Measurements from ENCODE around the gene FAIM. TPM values are rescaled to one million over a fixed set of nuclear protein-coding genes. Genes with fewer than 3 reads are reported as not detected.

FAIM gene
- total and polyA plus RNA-seq, 5 donors from 2014 or later = 1.7 to 9.7 (median 8.0) TPM

DNA sequence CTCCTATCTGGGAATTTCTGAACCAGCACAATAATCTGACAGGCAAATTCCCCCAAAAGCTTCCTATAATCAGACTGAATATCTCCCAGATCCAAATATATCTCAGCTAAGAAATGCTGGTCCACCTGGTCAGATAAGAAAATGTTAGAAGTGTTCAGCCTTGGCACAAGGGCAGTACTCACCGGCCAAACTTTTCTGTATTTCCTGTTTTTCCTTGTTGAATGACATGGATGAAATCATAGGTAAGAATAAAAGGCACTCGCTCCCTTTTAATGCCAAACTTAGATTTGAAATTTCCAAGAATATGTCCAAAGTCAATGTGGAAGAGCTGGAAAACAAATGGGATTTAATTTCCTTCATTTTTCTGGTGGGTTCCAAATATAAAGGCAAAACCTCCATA, 48.9 kb downstream of the FAIM start:
- no peaks in the 10 kb centered on the region for H3K9me3 Mint-ChIP-seq
- H3K27ac Mint-ChIP-seq = no peak overlapping the region
- no peak for DNase-seq
- H3K27me3 Mint-ChIP-seq = no peaks in the 10 kb centered on the region
- H3K9me3 ChIP-seq (ENCODE audit: control insufficient read depth in 2 of 2, low read length in 2 of 2) = no peaks in the 10 kb centered on the region
- H3K36me3 ChIP-seq (ENCODE audit: control insufficient read depth, insufficient read depth, low read length) = peaks cover 53% of the 10 kb centered on the region
- peaks cover 66% of the 10 kb centered on the region for H3K36me3 Mint-ChIP-seq
- H3K27ac ChIP-seq (ENCODE audit: insufficient read depth, low read length, poor library complexity, severe bottlenecking) = no peak overlapping the region
- no peaks in the 10 kb centered on the region for H3K4me1 ChIP-seq (ENCODE audit: control insufficient read depth, insufficient read depth, low read length, poor library complexity, severe bottlenecking)
- no peak overlapping the region for H3K4me3 Mint-ChIP-seq
- no peak overlapping the region for H3K4me3 ChIP-seq (ENCODE audit: low read depth, low read length)
- peaks cover 0 to 4% (median 0%) of the 10 kb centered on the region in 4 donors for H3K4me1 Mint-ChIP-seq
- no peak for ATAC-seq (ENCODE audit: low read depth in 2 of 2)
- H3K27me3 ChIP-seq (ENCODE audit: control insufficient read depth, insufficient read depth, low read length) = no peaks in the 10 kb centered on the region

DNA sequence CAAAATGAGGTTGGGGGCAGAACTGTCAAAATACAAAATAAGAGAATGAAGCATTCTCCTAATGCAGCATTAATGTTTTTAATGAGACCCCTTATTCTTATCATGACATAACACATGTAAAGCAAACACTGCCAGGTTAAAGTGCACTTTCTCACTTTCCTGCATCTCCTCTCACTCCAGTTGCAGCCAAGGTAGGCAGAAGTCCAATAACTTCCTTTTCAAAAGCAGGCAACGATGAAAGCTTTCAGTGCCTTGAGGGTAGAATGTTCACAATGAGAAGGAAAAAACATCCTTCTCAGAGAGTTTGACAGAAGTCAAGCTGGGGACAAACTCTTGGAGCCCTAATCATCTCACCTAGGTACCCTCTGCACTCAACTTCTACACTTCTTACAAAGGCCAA, 59.5 kb downstream of the FAIM start:
- DNase-seq = no peak
- no peak overlapping the region for H3K4me3 ChIP-seq (ENCODE audit: low read depth, low read length)
- H3K27ac ChIP-seq (ENCODE audit: insufficient read depth, low read length, poor library complexity, severe bottlenecking) = no peak overlapping the region
- H3K27me3 ChIP-seq (ENCODE audit: control insufficient read depth, insufficient read depth, low read length) = no peaks in the 10 kb centered on the region
- Mint-ChIP-seq H3K27ac (no peak overlapping the region), H3K4me3 (no peak overlapping the region), H3K9me3 (peaks cover 0 to 2% (median 0%) of the 10 kb centered on the region in 7 donors), H3K36me3 (peaks cover 45% of the 10 kb centered on the region), H3K27me3 (no peaks in the 10 kb centered on the region), H3K4me1 (peaks cover 0 to 8% (median 1%) of the 10 kb centered on the region in 4 donors)
- ATAC-seq (ENCODE audit: low read depth in 2 of 2) = no peak
- H3K36me3 ChIP-seq (ENCODE audit: control insufficient read depth, insufficient read depth, low read length) = peaks cover 25% of the 10 kb centered on the region
- H3K4me1 ChIP-seq (ENCODE audit: control insufficient read depth, insufficient read depth, low read length, poor library complexity, severe bottlenecking) = no peaks in the 10 kb centered on the region
- H3K9me3 ChIP-seq (ENCODE audit: control insufficient read depth in 2 of 2, low read length in 2 of 2) = no peaks in the 10 kb centered on the region

DNA sequence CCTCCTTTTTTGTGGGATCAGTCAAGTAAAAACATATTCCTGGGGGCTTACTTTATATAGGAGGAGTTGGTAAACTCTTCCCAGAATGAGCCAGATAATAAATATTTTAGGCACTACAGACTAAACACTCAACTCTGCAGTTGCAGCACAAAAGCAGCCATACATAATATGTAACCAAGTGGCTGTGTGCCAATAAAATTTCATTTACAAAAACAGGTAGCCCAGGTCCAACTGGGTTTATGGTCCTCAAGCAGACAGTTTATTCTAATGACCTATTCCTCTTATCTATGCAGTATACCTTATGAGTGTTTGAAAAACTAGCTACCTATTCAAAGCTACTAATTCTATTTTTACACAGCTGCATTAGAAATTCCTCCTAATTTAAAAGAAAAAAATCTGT, 61.8 kb downstream of the FAIM start:
- peaks cover 22% of the 10 kb centered on the region for H3K36me3 ChIP-seq (ENCODE audit: control insufficient read depth, insufficient read depth, low read length)
- no peak overlapping the region for H3K27ac ChIP-seq (ENCODE audit: insufficient read depth, low read length, poor library complexity, severe bottlenecking)
- DNase-seq = no peak
- no peak for ATAC-seq (ENCODE audit: low read depth in 2 of 2)
- H3K27me3 Mint-ChIP-seq = no peaks in the 10 kb centered on the region
- H3K9me3 Mint-ChIP-seq = peaks cover 0 to 10% (median 4%) of the 10 kb centered on the region in 7 donors
- H3K4me3 Mint-ChIP-seq = no peak overlapping the region
- no peaks in the 10 kb centered on the region for H3K27me3 ChIP-seq (ENCODE audit: control insufficient read depth, insufficient read depth, low read length)
- H3K9me3 ChIP-seq (ENCODE audit: control insufficient read depth in 2 of 2, low read length in 2 of 2) = peaks cover 4 to 7% of the 10 kb centered on the region in 2 experiments
- no peaks in the 10 kb centered on the region for H3K4me1 ChIP-seq (ENCODE audit: control insufficient read depth, insufficient read depth, low read length, poor library complexity, severe bottlenecking)
- H3K36me3 Mint-ChIP-seq = peaks cover 48% of the 10 kb centered on the region
- H3K4me3 ChIP-seq (ENCODE audit: low read depth, low read length) = no peak overlapping the region
- peaks cover 0 to 7% (median 1%) of the 10 kb centered on the region in 4 donors for H3K4me1 Mint-ChIP-seq
- no peak overlapping the region for H3K27ac Mint-ChIP-seq

DNA sequence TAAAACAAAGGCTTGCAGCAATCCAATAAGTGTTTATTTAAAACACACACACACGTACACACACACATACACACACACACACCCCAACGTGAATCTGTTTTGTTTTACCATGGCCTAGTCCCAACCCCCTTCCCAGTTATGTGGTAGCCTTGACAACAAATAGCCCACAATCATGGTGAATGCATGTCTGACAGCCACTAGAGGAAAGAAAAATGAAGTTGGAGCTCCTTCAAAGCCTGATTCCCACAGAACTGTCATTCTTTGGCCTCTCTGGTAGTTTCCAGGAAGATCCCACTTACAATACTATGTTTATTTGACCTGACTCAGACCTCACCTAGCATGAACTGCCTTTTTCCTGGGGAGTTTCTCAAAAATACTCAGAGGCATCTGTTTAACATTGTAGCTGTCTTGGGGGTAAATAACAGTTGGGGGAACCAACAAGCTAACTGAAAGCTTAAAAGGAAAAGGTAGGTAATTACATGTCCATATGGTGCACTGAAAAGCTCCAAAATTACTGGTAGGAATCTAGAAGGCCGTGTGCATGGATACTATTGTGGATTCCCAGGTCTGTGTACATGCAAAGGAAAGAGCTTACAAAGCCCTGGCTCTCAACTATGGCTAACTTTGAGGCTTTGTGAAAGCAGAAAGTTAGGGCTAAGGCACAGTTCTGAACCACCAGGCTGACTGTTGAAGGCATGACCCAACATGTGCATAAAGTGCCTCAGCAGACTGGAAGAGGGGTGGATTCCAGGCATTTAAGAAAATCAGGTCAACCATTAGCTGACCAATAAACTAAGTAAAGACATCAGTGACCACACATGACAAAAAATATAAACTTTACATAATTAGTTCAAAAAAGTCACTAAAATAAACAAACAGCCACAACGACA, 65.3 kb downstream of the FAIM start:
- no peak for DNase-seq
- Histone ChIP-seq H3K4me3 (ENCODE audit: low read depth, low read length) (no peak overlapping the region), H3K27me3 (ENCODE audit: control insufficient read depth, insufficient read depth, low read length) (no peaks in the 10 kb centered on the region), H3K27ac (ENCODE audit: insufficient read depth, low read length, poor library complexity, severe bottlenecking) (no peak overlapping the region), H3K4me1 (ENCODE audit: control insufficient read depth, insufficient read depth, low read length, poor library complexity, severe bottlenecking) (no peaks in the 10 kb centered on the region), H3K9me3 (ENCODE audit: control insufficient read depth in 2 of 2, low read length in 2 of 2) (peaks cover 10 to 23% of the 10 kb centered on the region in 2 experiments), H3K36me3 (ENCODE audit: control insufficient read depth, insufficient read depth, low read length) (peaks cover 39% of the 10 kb centered on the region)
- peaks cover 59% of the 10 kb centered on the region for H3K36me3 Mint-ChIP-seq
- peaks cover 0 to 10% (median 1%) of the 10 kb centered on the region in 4 donors for H3K4me1 Mint-ChIP-seq
- H3K27ac Mint-ChIP-seq = no peak overlapping the region
- H3K4me3 Mint-ChIP-seq = no peak overlapping the region
- ATAC-seq (ENCODE audit: low read depth in 2 of 2) = no peak
- H3K9me3 Mint-ChIP-seq = peaks cover 0 to 20% (median 7%) of the 10 kb centered on the region in 7 donors
- no peaks in the 10 kb centered on the region for H3K27me3 Mint-ChIP-seq

DNA sequence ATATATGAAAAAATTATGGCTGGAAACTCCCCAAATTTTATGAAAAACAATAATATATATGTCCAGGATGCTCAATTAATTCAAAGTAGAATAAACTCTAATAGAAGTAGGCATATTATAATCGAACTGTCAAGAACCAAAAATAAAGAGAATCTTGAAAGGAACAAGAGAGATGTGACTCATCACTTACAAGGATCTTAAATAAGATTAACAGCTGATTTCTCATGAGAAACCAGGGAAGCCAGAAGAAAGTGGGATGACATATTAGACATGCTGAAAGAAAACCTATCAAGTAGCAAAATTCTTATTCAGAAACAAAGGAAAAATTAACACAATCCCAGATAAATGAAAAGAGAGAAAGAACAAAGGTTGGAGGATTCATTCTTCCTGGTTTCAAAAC, 66.8 kb downstream of the FAIM start:
- Mint-ChIP-seq H3K27ac (peak overlapping the region in 1 of 3 donors; percentile 60), H3K9me3 (peaks cover 0 to 20% (median 7%) of the 10 kb centered on the region in 7 donors), H3K4me3 (no peak overlapping the region), H3K27me3 (no peaks in the 10 kb centered on the region), H3K4me1 (peaks cover 0 to 10% (median 1%) of the 10 kb centered on the region in 4 donors), H3K36me3 (peaks cover 56% of the 10 kb centered on the region)
- Histone ChIP-seq H3K9me3 (ENCODE audit: control insufficient read depth in 2 of 2, low read length in 2 of 2) (peaks cover 10 to 23% of the 10 kb centered on the region in 2 experiments), H3K4me3 (ENCODE audit: low read depth, low read length) (no peak overlapping the region), H3K4me1 (ENCODE audit: control insufficient read depth, insufficient read depth, low read length, poor library complexity, severe bottlenecking) (no peaks in the 10 kb centered on the region), H3K27me3 (ENCODE audit: control insufficient read depth, insufficient read depth, low read length) (no peaks in the 10 kb centered on the region), H3K27ac (ENCODE audit: insufficient read depth, low read length, poor library complexity, severe bottlenecking) (no peak overlapping the region), H3K36me3 (ENCODE audit: control insufficient read depth, insufficient read depth, low read length) (peaks cover 39% of the 10 kb centered on the region)
- no peak for ATAC-seq (ENCODE audit: low read depth in 2 of 2)
- no peak for DNase-seq

DNA sequence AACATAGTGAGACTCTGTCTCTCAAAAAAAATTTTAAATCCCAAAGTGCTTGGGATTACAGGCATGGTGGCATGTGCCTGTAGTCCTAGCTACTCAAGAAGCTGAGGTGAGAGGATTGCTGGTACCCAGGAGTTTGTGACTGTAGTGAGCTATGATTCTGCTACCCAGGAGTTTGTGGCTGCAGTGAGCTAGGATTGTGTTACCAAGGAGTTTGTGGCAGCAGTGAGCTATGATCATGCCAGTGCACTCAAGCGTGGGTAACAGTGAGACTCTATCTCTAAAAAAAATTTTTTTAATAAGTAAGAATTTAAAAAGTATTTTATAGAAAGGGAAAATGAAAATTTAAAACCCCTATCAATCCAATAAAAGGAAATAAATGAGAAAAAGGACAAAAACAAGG, 69.5 kb downstream of the FAIM start:
- Histone ChIP-seq H3K4me3 (ENCODE audit: low read depth, low read length) (no peak overlapping the region), H3K4me1 (ENCODE audit: control insufficient read depth, insufficient read depth, low read length, poor library complexity, severe bottlenecking) (no peaks in the 10 kb centered on the region), H3K9me3 (ENCODE audit: control insufficient read depth in 2 of 2, low read length in 2 of 2) (peaks cover 10 to 23% of the 10 kb centered on the region in 2 experiments), H3K27ac (ENCODE audit: insufficient read depth, low read length, poor library complexity, severe bottlenecking) (no peak overlapping the region), H3K36me3 (ENCODE audit: control insufficient read depth, insufficient read depth, low read length) (peaks cover 48% of the 10 kb centered on the region), H3K27me3 (ENCODE audit: control insufficient read depth, insufficient read depth, low read length) (no peaks in the 10 kb centered on the region)
- no peak overlapping the region for H3K4me3 Mint-ChIP-seq
- H3K4me1 Mint-ChIP-seq = peaks cover 0 to 7% (median 0%) of the 10 kb centered on the region in 4 donors
- peaks cover 0 to 20% (median 7%) of the 10 kb centered on the region in 7 donors for H3K9me3 Mint-ChIP-seq
- no peak overlapping the region for H3K27ac Mint-ChIP-seq
- H3K36me3 Mint-ChIP-seq = peaks cover 55% of the 10 kb centered on the region
- no peak for ATAC-seq (ENCODE audit: low read depth in 2 of 2)
- no peak for DNase-seq
- H3K27me3 Mint-ChIP-seq = no peaks in the 10 kb centered on the region

DNA sequence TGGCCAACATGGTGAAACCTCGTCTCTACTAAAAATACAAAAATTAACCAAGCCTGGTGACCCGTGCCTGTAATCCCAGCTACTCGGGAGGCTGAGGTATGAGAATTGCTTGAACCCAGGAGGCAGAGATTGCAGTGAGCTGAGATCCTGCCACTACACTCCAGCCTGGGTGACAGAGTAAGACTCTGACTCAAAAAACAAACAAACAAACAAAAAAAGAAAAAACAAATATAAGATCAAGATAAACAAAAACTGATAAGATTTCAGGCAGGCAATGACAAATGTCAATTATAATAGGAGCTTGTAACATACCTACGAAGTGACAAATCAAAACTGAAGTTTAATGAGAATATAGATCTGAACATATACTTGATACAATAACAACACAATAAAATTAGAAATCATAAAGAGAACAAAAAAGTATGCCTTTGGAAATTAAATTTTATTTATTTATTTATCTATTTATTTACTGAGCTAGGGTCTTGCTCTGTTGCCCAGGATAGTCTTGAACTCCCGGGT, 70.4 kb downstream of the FAIM start:
- H3K4me3 Mint-ChIP-seq = no peak overlapping the region
- H3K4me3 ChIP-seq (ENCODE audit: low read depth, low read length) = no peak overlapping the region
- no peaks in the 10 kb centered on the region for H3K4me1 ChIP-seq (ENCODE audit: control insufficient read depth, insufficient read depth, low read length, poor library complexity, severe bottlenecking)
- H3K9me3 Mint-ChIP-seq = peaks cover 0 to 20% (median 7%) of the 10 kb centered on the region in 7 donors
- no peaks in the 10 kb centered on the region for H3K27me3 ChIP-seq (ENCODE audit: control insufficient read depth, insufficient read depth, low read length)
- peaks cover 54% of the 10 kb centered on the region for H3K36me3 ChIP-seq (ENCODE audit: control insufficient read depth, insufficient read depth, low read length)
- ATAC-seq (ENCODE audit: low read depth in 2 of 2) (no peak), DNase-seq (no peak)
- H3K27ac ChIP-seq (ENCODE audit: insufficient read depth, low read length, poor library complexity, severe bottlenecking) = no peak overlapping the region
- no peak overlapping the region for H3K27ac Mint-ChIP-seq
- H3K27me3 Mint-ChIP-seq = no peaks in the 10 kb centered on the region
- peaks cover 0 to 5% (median 0%) of the 10 kb centered on the region in 4 donors for H3K4me1 Mint-ChIP-seq
- peaks cover 10 to 23% of the 10 kb centered on the region in 2 experiments for H3K9me3 ChIP-seq (ENCODE audit: control insufficient read depth in 2 of 2, low read length in 2 of 2)
- H3K36me3 Mint-ChIP-seq = peaks cover 51% of the 10 kb centered on the region
